Activated gamma-delta T cell treated with Interleukin-2 at 50 U/mL for 16 hours (primary cell): Measurements from ENCODE around the gene LEO1.

Source experiments
- DNase-seq: peaks from one replicate; pipeline ENCODE4 v3.0.0-alpha.2; 2020

Gene LEO1

GRCh38 chr15:51924156-51925068 lies 47.2 kb downstream of the LEO1 start:
- no peak for DNase-seq

- no peak for DNase-seq
These were observed 54.1 kb downstream of the LEO1 start for GRCh38 chr15:51917493-51917892.

- no peak for DNase-seq
These were observed 59.0 kb downstream of the LEO1 start for GRCh38 chr15:51912528-51912927.

GRCh38 chr15:51909584-51909983 lies 62.0 kb downstream of the LEO1 start:
- no peak for DNase-seq

GRCh38 chr15:51908316-51908715 lies 63.3 kb downstream of the LEO1 start:
- no peak for DNase-seq

- DNase-seq = no peak
These were observed 64.3 kb downstream of the LEO1 start for GRCh38 chr15:51907136-51907862.

GRCh38 chr15:51904931-51905330 lies 66.6 kb downstream of the LEO1 start:
- DNase-seq = no peak

GRCh38 chr15:51904421-51904820 lies 67.2 kb downstream of the LEO1 start:
- no peak for DNase-seq

GRCh38 chr15:51889486-51889885 lies 82.1 kb downstream of the LEO1 start:
- no peak for DNase-seq

- DNase-seq = no peak
These were observed 82.9 kb downstream of the LEO1 start for GRCh38 chr15:51888593-51889195.
